ENCODE measurements around the gene ATRNL1.

ATRNL1 gene

GRCh38 chr10:115831016-115831415 lies 737.9 kb downstream of the ATRNL1 start:
- no peak for DNase-seq (ENCODE audit: low read depth in 2 of 2)

- DNase-seq (ENCODE audit: low read depth in 2 of 2) = no peak
These were observed 740.0 kb downstream of the ATRNL1 start for GRCh38 chr10:115833119-115833518.

GRCh38 chr10:115844591-115844990 lies 751.4 kb downstream of the ATRNL1 start:
- DNase-seq (ENCODE audit: low read depth in 2 of 2) = peak; percentile 23 to 37

GRCh38 chr10:115845921-115846320 lies 752.8 kb downstream of the ATRNL1 start:
- no peak for DNase-seq (ENCODE audit: low read depth in 2 of 2)

- no peak for DNase-seq (ENCODE audit: low read depth in 2 of 2)
These were observed 753.4 kb downstream of the ATRNL1 start for GRCh38 chr10:115846528-115846927.

- DNase-seq (ENCODE audit: low read depth in 2 of 2) = no peak
These were observed 756.0 kb downstream of the ATRNL1 start for GRCh38 chr10:115849197-115849596.

GRCh38 chr10:115850666-115851065 lies 757.5 kb downstream of the ATRNL1 start:
- DNase-seq (ENCODE audit: low read depth in 2 of 2) = no peak

GRCh38 chr10:115851695-115852094 lies 758.5 kb downstream of the ATRNL1 start:
- DNase-seq (ENCODE audit: low read depth in 2 of 2) = no peak

- no peak for DNase-seq (ENCODE audit: low read depth in 2 of 2)
These were observed 761.7 kb downstream of the ATRNL1 start for GRCh38 chr10:115854740-115855435.

- no peak for DNase-seq (ENCODE audit: low read depth in 2 of 2)
These were observed 763.4 kb downstream of the ATRNL1 start for GRCh38 chr10:115856580-115856979.

- DNase-seq (ENCODE audit: low read depth in 2 of 2) = peak in 1 of 2 experiments; percentile 15
These were observed 764.7 kb downstream of the ATRNL1 start for GRCh38 chr10:115857856-115858255.

GRCh38 chr10:115860182-115861107 lies 767.3 kb downstream of the ATRNL1 start:
- no peak for DNase-seq (ENCODE audit: low read depth in 2 of 2)

GRCh38 chr10:115861455-115861854 lies 768.3 kb downstream of the ATRNL1 start:
- DNase-seq (ENCODE audit: low read depth in 2 of 2) = no peak

GRCh38 chr10:115861864-115862263 lies 768.7 kb downstream of the ATRNL1 start:
- no peak for DNase-seq (ENCODE audit: low read depth in 2 of 2)

GRCh38 chr10:115866174-115866573 lies 773.0 kb downstream of the ATRNL1 start:
- DNase-seq (ENCODE audit: low read depth in 2 of 2) = no peak

- DNase-seq (ENCODE audit: low read depth in 2 of 2) = no peak
These were observed 773.5 kb downstream of the ATRNL1 start for GRCh38 chr10:115866691-115867090.

- DNase-seq (ENCODE audit: low read depth in 2 of 2) = no peak
These were observed 774.1 kb downstream of the ATRNL1 start for GRCh38 chr10:115867305-115867704.

GRCh38 chr10:115871855-115872254 lies 778.7 kb downstream of the ATRNL1 start:
- no peak for DNase-seq (ENCODE audit: low read depth in 2 of 2)

- no peak for DNase-seq (ENCODE audit: low read depth in 2 of 2)
These were observed 782.0 kb downstream of the ATRNL1 start for GRCh38 chr10:115875172-115875571.

- DNase-seq (ENCODE audit: low read depth in 2 of 2) = no peak
These were observed 786.4 kb downstream of the ATRNL1 start for GRCh38 chr10:115879372-115880089.

- DNase-seq (ENCODE audit: low read depth in 2 of 2) = no peak
These were observed 788.9 kb downstream of the ATRNL1 start for GRCh38 chr10:115882021-115882420.

GRCh38 chr10:115883372-115883771 lies 790.2 kb downstream of the ATRNL1 start:
- DNase-seq (ENCODE audit: low read depth in 2 of 2) = no peak

All from fibroblast of skin of left quadriceps (primary cell).